Ectodermal cell (in vitro differentiated cells): ENCODE results near the gene ZNF618.

Experiments used
- H3K27ac ChIP-seq: 2 replicates; pipeline ENCODE4 v1.7.0; 2013; ENCODE audit warnings: mild to moderate bottlenecking, low read depth, low read length; ENCODE audit not compliant: insufficient read depth, poor library complexity, severe bottlenecking
- H3K27me3 ChIP-seq: 2 replicates; pipeline ENCODE4 v1.7.0; 2013; ENCODE audit warnings: mild to moderate bottlenecking, low read length; ENCODE audit not compliant: insufficient read depth, control insufficient read depth, poor library complexity, severe bottlenecking
- H3K36me3 ChIP-seq: one replicate; pipeline ENCODE4 v1.7.0; 2013; ENCODE audit warnings: low read length; ENCODE audit not compliant: control insufficient read depth, insufficient read depth
- H3K4me1 ChIP-seq: one replicate; pipeline ENCODE4 v1.7.0; 2013; ENCODE audit warnings: low read length; ENCODE audit not compliant: control insufficient read depth, insufficient read depth
- H3K4me3 ChIP-seq: 2 replicates; pipeline ENCODE4 v1.7.0; 2013; ENCODE audit warnings: low read depth, low read length, control low read depth; ENCODE audit not compliant: insufficient read depth
- H3K9me3 ChIP-seq: 2 replicates; pipeline ENCODE4 v1.7.0; 2013; ENCODE audit warnings: mild to moderate bottlenecking, low read length, moderate library complexity; ENCODE audit not compliant: control insufficient read depth
- WGBS, 2 experiments: methylation state at CpG; one replicate each; pipeline ENCODE4 v1.1.7; 2013; ENCODE audit warnings: missing lambda C conversion rate in 2 of 2; 5-methylcytosine and 5-hydroxymethylcytosine counted together

Gene ZNF618

DNA sequence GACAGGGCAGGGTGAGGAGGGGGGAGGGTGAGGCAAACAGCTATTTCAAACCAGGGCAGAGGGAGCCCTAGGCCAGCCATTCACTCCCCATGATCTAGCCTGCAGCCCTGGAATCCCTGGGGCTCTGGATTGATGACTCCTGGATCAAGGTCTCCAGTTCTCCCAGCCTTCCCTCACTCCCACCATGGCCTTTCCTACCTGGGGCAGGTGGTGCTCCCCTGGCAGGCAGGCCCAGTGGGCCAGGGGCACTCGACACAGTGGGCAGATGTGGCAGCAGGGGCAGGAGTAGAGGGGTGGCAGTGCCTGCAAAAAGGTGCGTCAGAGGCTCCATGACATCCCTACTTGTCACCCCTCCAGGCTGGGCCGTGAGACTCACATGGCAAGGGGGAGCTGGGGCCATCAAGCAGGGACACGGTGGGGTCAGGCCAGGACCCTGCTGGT, 216.9 kb downstream of the ZNF618 start:
- no peak overlapping the region for H3K27ac ChIP-seq
- peaks cover 15% of the 10 kb centered on the region for H3K27me3 ChIP-seq
- no peaks in the 10 kb centered on the region for H3K9me3 ChIP-seq
- 89 to 93% methylated on average over 4 of the region's 4 CpGs for WGBS, 2 experiments
- H3K4me3 ChIP-seq = no peak overlapping the region
- no peaks in the 10 kb centered on the region for H3K4me1 ChIP-seq
- no peaks in the 10 kb centered on the region for H3K36me3 ChIP-seq

DNA sequence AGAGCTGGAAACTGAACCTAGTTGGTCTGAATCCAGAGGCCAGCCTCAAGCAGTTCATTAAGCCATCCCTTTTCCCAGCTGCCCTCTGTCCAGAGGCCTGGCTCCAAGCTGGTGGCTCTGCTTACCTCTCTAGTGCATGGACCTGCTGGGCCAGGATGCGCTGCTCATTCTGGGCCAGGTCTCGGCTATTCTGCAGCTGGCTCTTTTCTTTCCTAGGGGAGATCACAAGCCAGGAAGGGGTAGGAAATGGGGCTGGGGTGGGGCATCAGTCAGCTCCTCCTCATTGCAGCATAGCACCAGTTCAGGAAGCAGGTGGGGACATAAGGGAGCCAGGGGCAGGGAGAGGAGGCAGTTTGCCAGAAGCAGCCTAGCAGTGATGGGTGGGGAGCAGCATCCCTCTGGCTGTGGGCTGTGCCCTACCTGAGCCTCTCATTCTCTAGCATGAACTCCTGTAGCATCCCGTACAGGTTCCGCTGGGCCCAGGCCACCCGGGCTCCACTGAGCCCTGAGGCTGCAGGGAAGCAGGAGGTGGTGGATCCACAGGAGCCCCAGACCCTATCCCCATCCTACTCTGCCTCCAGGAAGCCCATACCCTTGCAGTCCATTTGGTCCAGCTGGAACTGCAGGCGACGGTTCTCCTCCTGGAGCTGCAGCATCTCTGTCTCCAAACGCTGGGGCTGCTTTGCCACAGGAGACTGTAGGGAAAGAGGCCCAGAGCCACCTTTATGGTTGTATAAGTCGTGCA, 217.8 kb downstream of the ZNF618 start:
- no peaks in the 10 kb centered on the region for H3K36me3 ChIP-seq
- peaks cover 3% of the 10 kb centered on the region for H3K4me1 ChIP-seq
- H3K4me3 ChIP-seq = no peak overlapping the region
- 90 to 95% methylated on average over 9 of the region's 9 CpGs for WGBS, 2 experiments
- no peak overlapping the region for H3K27ac ChIP-seq
- H3K9me3 ChIP-seq = no peaks in the 10 kb centered on the region
- peaks cover 24% of the 10 kb centered on the region for H3K27me3 ChIP-seq

DNA sequence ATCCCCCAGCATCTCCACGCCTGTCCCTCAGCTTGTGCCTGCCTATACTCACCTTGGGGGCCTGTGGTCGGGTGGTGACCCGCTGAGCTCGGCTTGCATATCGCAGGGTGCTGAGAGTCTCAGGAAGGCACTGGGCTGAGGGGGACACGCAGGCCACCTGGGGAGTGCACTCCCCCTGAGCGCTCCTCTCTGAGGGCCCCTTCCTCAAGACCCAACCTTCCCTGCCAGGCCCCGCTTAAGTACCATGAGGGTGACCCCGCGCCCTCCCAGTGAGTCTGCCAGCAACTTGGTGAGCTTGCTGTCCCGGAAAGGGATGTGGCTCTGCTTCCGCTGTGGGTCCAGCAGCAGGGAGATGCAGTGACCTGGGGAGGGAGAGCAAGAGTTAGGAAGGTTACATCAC, 218.9 kb downstream of the ZNF618 start:
- no peaks in the 10 kb centered on the region for H3K9me3 ChIP-seq
- H3K27ac ChIP-seq = no peak overlapping the region
- H3K36me3 ChIP-seq = no peaks in the 10 kb centered on the region
- WGBS, 2 experiments = 95 to 96% methylated on average over 12 of the region's 12 CpGs
- H3K4me3 ChIP-seq = no peak overlapping the region
- peaks cover 34% of the 10 kb centered on the region for H3K27me3 ChIP-seq
- H3K4me1 ChIP-seq = peaks cover 12% of the 10 kb centered on the region

DNA sequence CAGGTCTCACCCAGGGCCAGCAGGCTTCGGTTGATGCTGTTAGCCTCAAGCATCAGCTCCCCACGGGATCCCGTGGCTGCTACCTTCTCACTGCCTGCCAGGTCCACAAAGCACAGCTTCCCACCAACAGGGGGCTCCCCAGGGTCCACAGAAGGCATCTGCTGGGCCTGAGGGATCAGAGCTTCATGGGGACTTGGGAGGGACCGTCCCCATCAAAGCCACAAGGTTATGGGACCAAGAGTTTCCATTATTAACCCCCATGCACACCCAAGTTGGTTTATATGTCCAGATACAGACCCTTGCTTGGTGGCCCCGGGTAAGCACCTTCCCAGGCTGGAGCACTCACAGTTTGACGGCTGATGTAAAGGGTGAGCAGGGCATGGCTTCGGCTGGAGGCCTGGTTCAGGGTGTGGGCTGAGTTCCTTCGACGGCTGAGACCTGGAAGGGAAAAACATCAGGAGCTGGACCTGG, 220.0 kb downstream of the ZNF618 start:
- H3K27ac ChIP-seq = no peak overlapping the region
- no peak overlapping the region for H3K4me3 ChIP-seq
- WGBS, 2 experiments = 79 to 80% methylated on average over 9 of the region's 9 CpGs
- H3K4me1 ChIP-seq = peaks cover 12% of the 10 kb centered on the region
- peaks cover 39% of the 10 kb centered on the region for H3K27me3 ChIP-seq
- no peaks in the 10 kb centered on the region for H3K36me3 ChIP-seq
- no peaks in the 10 kb centered on the region for H3K9me3 ChIP-seq

DNA sequence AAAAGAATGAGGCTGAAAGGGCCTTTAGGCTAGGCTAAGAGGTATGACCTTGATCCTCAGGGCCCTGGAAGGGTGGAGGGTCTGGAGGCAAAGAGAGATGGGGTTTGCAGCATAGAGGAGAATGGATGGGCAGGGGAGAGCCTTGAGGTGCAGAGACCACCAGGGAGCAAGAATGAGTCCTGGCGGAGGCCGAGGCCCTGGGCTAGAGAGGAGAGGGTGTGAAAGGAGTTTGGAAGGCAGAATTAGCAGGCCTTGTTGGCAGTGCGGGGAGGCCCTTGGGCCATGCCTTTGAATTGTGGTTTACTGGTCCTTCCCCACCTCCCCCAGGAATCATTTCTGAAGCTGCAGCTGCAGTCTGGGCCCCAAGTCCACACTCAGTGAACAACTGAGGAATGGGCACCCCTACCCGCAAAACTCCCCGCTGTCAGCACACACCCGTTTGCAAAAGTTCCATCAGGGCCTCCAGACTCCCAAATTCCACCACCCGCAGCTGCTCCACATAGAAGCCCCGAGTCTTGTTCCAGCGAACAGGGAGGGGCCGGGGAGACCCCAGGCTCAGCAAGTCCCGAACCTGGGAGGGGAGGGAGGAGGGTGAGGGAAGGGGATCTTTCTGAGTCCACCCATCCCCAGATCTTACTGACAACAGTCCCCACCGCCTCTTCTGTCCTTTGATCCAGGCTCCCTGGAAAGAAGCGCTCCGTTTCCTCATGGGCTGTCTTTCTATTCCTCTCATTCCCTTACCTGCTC, 220.9 kb downstream of the ZNF618 start:
- no peaks in the 10 kb centered on the region for H3K36me3 ChIP-seq
- 74 to 81% methylated on average over 13 to 14 of the region's 14 CpGs for WGBS, 2 experiments
- H3K4me3 ChIP-seq = no peak overlapping the region
- H3K27me3 ChIP-seq = peaks cover 39% of the 10 kb centered on the region
- peaks cover 12% of the 10 kb centered on the region for H3K4me1 ChIP-seq
- no peaks in the 10 kb centered on the region for H3K9me3 ChIP-seq
- H3K27ac ChIP-seq = no peak overlapping the region

DNA sequence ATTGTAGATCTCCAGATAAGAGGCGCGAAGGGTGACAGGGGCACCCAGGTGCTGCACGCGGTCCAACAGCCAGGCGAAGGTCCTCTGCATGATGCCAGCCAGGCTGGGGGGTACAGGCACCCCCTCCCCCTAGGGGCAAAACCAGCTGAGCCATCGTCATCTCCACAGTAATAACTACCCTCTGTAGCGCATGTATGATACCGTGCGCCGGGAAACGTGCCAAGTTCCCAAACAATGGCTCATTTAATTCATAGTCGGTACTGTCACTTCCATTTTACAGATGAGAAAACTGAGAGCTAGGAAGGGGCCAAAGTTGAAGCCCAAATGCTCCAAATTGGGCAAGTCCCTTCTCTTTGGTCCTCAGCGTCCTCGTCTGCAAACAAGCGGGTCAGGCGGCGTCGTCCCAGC, 221.5 kb downstream of the ZNF618 start:
- H3K4me3 ChIP-seq = peak overlapping the region; percentile 41
- no peaks in the 10 kb centered on the region for H3K36me3 ChIP-seq
- H3K27me3 ChIP-seq = peaks cover 39% of the 10 kb centered on the region
- peaks cover 12% of the 10 kb centered on the region for H3K4me1 ChIP-seq
- H3K9me3 ChIP-seq = no peaks in the 10 kb centered on the region
- 53 to 55% methylated on average over 18 of the region's 18 CpGs for WGBS, 2 experiments
- no peak overlapping the region for H3K27ac ChIP-seq

DNA sequence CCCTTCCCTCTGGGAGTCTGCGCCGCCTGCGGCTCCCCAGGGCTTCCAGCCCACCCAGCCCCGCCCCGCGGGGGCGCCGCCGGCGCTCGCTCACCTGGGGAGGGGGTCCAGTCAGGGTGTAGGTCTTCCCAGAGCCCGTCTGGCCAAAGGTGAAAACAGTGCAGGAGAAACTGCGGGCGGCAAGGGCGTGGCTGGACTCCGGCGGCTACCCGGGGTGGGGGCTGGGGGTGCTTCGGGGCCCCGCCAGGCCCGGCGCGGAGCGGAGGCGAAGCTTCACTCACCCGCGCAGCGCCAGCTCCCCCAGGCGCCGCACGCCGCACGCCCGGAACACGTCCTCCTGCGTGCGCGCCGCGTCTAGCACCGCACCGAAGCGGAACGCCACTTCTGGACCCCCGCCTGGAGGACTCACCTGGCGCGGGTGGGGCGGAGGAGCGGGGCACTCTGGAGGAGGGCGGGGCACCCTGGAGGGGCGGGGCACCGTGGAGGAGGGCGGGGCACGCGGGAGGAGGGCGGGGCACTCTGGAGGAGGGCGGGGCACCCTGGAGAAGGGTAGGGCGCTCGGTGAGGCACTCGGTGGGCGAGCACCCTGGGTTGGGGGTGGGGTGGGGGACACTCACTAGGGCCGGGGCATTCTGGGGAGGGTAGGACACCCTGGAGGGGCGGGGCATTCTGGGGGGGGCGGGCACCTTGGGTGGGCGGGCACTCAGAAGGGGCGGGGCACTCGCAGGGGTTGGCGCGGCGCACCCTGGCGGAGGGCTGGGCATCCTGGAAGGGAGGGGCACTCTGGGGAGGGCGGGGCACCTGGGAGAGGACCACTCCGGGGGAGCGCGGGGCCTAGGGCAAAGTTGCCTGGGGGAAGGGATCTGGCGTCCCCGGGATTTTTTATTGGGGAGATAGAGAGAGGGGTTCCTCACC, 222.2 kb downstream of the ZNF618 start:
- WGBS, 2 experiments = 1 to 2% methylated on average over 75 to 76 of the region's 77 CpGs
- no peaks in the 10 kb centered on the region for H3K36me3 ChIP-seq
- no peaks in the 10 kb centered on the region for H3K9me3 ChIP-seq
- peaks cover 12% of the 10 kb centered on the region for H3K4me1 ChIP-seq
- H3K27ac ChIP-seq = no peak overlapping the region
- H3K4me3 ChIP-seq = peak overlapping the region; percentile 41
- H3K27me3 ChIP-seq = peaks cover 39% of the 10 kb centered on the region

DNA sequence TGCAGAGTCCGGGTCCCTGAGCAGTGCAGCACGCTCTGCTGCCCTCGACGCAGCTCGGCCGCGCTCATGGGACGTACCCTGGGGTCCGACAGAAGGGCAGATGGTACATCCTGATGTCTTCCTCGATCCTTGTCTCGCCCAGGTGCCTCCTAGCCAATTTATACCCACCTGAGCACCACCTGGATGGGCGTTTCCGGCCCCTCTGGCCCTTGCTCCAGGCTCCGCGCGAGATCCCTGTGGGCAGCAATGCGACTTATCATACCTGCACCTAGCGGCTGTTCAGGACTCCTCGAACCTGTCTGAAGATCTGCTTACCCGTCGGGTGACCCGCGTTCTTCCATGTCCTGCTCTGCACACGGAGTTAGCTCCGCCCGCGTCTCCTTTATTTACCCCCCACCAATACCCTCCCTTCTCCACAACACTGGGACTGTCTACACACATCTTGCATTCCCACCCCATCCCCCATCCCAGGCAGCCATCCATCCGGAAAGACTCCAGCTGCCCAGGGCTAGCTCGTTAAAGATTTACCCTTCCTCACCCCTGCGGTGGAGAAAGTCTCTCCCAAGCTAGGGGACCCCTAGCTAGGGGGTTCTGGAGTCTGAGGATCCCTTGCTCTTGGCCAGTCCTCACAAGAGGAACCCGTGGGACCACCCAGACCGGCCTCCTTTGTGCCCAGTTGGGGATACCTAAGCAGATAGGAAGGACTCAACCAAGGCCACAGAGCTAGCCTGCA, 223.0 kb downstream of the ZNF618 start, which contains the start of gene KIF12:
Gene KIF12, minus strand, starts transcription at position 357 of the 733 bp plus-strand sequence. Its CDS starts 16 bp downstream, at position 341.
- no peaks in the 10 kb centered on the region for H3K9me3 ChIP-seq
- H3K4me3 ChIP-seq = peak within 1 kb of the TSS; percentile 41
- H3K27ac ChIP-seq = no peak within 1 kb of the TSS
- no peaks in the 10 kb centered on the region for H3K36me3 ChIP-seq
- 25 to 29% methylated on average over 32 of the region's 32 CpGs for WGBS, 2 experiments
- H3K4me1 ChIP-seq = peaks cover 12% of the 10 kb centered on the region
- peaks cover 39% of the 10 kb centered on the region for H3K27me3 ChIP-seq

DNA sequence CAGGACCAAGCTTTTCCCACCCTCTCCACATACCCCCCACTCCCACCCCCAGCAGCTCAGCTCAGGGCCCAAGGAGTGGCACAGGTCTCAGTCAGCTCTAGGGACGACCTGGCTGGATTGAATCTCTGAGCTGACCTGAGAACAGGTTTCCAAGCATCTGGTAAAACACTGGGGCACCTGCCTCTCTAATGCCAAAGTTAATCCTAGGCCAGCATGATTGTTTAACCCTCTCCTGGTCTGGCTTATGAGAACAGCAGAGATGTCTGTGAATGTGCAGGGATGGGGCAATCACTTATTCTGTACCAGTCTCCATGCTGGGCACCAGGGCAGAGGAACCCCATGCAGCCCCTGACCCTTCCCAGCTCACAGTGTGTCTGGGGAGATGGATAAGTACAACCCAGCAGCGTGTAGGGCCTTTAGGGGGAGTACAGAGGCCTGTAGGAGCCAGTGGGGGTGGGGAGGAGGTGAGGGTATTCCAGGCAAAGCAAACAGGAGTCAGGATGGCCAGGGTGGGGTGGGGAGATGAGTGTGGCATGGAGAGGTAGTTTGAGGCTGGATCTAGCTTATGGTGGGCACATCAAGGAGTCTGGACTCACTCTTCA, 223.7 kb downstream of the ZNF618 start:
- WGBS, 2 experiments = 49 to 59% methylated on average over 2 of the region's 2 CpGs
- H3K36me3 ChIP-seq = no peaks in the 10 kb centered on the region
- H3K4me1 ChIP-seq = peaks cover 12% of the 10 kb centered on the region
- no peak overlapping the region for H3K27ac ChIP-seq
- no peaks in the 10 kb centered on the region for H3K9me3 ChIP-seq
- H3K4me3 ChIP-seq = no peak overlapping the region
- H3K27me3 ChIP-seq = peaks cover 39% of the 10 kb centered on the region
